HG03565 (cell line): ENCODE data around the gene FREM2.
A peak's percentile ranks its signal among the peaks of the same experiment; 100 is the strongest.

Experiments
- ATAC-seq: cut with Tn5 transposase; IDR thresholded peaks from one replicate; pipeline ENCODE4 v1.9.1; 2021; ENCODE audit warnings: mild to moderate bottlenecking, moderate library complexity; ENCODE audit not compliant: unreplicated experiment

FREM2 gene

GRCh38 chr13:38819596-38819995 is 132.7 kb downstream of the FREM2 start:
- no peak for ATAC-seq

DNA sequence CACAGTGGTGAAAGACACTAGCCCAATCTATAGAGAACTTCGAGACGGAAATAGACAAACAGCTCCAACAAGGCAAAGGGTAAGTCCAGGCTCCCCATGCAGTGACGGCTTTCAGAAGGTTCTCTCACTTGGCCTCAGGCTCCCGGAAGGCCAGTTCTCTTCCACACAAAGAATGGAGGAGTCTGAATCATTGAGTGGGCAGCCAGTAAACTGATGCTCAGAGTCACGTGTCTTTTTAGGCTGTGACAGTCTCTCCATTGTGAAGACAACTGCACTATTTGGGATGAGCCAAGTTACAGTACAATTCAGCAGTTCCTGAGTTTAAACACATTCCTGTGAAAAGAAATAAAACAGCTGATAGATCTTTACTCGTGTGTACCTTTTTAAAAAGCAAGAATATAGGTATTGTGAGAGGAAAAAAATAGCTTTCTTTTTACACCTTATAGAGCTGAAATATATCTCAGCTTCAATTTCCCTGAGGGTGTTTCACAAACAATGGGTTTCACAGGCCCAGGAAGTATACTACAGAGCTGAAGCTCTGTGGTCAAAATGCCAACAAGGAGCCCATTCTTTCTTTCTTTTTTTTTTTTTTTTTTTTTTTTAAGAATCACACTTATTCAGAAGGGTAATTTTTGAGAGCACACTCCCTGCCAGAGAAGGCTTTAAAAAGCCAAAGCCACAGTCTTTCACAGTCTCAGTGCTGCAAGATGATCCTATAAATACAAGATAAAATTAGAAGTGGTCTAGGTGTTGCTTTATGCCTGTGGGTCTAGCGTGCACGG is 135.1 kb downstream of the FREM2 start:
- no peak for ATAC-seq

DNA sequence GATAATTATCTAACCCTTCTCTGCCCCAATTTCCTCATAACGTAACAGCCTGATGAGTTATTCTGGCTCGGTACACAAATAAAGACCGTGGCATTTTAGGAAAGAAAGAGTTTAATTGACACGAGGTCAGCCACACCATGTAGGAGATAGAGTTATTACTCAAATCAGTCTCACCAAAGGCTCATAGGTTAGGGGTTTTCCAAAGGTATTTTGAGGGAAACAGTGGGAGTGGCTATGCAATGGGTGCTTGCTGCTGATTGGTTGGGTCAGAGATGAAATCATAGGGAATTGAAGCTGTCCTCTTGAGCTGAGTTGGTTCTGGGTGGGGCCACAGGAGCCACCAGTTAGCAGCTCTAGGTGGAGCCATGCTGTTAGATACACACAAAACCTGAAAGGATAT is 137.5 kb downstream of the FREM2 start:
- ATAC-seq, result peak; percentile 89

- no peak for ATAC-seq
Measured at GRCh38 chr13:38826182-38826813, 139.4 kb downstream of the FREM2 start.

- ATAC-seq, result no peak
Measured at GRCh38 chr13:38830442-38831045, 143.7 kb downstream of the FREM2 start.

DNA sequence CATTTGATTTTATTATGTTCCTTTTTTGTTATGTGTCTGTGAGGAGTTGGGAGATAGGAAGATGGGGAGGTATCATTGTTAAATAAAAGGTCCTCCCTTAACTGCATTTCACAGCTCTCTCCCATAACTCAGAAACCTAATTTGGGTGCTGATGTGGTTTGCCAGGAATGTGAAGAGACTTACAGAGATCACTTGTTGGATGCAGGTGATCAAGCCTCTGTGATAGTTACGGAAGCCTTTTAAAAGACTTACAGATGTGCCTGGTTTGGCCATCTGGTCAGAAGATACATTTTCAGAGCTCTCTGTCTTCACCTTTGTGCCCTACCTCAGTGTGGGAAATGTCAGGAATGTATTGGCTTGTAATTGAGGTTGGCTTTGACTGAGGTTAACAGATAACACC is 157.7 kb downstream of the FREM2 start:
- no peak for ATAC-seq

GRCh38 chr13:38848360-38848759 is 161.5 kb downstream of the FREM2 start:
- ATAC-seq, result no peak

DNA sequence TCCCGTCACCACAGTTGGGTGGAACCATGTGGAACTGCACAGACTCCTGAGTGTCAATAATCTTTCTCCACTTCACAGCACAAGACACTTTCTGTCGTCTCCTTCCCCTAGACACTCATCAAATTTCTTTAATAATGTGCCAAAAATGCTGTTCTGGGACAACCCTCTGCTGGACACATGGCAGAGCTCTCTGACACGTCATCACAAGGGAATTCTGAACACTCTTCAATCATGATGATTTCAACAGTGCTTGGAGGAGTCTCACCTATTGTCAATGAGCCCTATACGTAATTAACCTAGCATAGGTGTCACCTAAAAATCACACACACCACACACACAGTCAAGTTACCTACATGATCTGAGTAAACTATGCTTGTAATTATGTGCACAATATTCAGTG is 162.4 kb downstream of the FREM2 start:
- no peak for ATAC-seq

DNA sequence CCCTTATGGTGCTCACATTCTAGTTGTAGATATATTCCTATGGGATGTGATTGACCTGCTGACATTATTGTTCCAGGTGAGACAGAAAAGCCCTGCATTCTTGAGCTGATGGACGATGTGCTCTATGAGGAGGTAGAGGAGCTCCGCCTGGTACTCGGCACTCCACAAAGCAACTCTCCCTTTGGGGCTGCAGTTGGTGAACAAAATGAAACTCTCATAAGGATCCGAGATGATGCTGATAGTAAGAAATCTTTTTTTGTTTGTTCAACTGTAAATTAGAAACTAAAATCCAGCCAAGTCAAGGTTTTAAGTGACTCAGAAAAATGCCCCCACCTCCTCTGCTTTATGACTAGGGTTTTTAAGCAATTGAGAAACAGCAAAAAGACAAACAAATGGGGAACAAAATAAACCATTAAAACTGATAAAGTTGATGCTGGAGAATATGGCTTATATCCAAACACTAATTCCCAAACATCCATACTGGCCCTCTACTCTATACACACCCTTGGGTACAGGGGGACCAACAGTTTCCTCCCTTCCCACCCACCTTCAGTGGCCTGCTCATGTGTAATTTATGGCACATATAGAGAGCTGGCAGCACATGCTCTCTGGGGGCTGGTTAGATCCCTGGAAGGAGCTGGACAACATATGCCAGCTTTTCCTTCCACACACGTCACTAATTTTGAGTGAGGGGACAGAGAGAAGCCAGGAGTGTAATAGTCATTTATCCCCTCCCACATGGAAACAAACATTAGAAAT is 164.2 kb downstream of the FREM2 start:
- peak; percentile 73 for ATAC-seq

DNA sequence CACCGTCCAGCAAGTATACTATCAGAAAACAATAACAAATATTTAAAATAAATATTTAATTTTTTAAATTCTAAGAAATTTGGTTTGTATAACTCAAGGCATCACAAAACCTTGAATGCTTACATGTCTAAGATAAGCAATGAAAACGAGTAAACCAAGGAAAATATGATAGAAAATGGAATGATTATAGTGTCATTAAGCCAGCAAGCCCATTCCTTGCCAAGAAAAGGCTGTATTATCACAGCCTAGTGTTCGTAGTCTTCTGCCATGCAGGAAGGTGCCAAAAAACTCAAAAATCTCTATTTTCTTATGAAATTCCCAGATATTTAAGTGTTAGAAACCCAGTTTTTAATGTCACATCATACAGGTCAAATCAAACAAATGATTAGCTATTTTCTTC is 167.3 kb downstream of the FREM2 start:
- ATAC-seq, result no peak

DNA sequence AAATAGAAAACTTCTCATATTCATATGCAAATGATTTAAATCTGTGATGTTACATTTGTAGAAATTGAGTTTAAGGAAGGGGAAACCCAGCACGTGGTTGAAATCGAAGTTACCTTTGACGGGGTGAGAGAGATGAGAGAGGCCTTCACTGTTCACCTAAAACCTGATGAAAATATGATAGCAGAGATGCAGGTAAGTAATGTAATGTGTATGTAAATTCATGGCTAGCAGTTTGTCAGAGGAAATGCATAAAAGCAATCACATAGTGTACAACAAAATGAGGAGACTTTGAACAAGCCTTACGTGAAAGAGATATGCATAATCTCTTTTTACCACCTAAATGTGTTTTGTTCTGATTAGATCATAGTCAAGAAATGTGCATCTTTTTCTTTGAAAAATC is 169.2 kb downstream of the FREM2 start:
- no peak for ATAC-seq

GRCh38 chr13:38862443-38862842 is 175.6 kb downstream of the FREM2 start:
- peak; percentile 44 for ATAC-seq

DNA sequence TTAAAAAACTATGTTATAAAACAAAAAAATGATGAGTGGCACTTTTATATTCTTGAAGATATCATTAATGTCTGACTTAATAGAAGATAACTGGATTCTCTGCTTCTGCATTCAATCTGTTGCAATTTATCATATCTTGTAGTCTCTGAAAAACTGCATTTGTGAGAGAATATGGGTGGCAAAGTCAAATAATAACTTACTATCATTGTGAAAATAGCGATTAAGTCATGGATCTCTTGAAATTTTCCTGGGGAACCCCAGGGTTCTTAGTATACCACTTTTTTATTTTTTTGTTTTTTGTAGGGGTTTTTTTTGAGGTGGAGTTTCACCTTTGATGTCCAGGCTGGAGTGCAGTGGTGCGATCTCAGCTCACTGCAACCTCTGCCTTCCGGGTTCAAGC is 176.7 kb downstream of the FREM2 start:
- ATAC-seq, result no peak

DNA sequence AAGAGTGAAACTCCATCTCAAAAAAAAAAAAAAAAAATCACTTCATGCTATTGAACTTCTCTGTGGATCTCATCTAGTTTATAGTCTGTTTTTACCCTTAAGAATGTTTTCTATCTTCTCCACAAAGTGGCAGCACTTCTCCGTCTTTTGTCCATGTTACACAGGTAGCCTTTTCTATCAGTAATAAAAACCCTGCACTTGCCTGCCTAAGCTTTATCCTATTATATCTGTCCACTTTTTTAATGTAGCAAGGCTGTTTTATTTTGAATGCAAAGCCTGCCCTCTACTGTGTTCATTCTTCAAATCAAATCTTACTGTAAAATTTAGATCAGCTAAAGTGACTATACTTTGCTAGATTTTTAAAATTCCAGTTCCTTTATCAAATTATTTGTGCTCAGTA is 179.8 kb downstream of the FREM2 start:
- no peak for ATAC-seq

DNA sequence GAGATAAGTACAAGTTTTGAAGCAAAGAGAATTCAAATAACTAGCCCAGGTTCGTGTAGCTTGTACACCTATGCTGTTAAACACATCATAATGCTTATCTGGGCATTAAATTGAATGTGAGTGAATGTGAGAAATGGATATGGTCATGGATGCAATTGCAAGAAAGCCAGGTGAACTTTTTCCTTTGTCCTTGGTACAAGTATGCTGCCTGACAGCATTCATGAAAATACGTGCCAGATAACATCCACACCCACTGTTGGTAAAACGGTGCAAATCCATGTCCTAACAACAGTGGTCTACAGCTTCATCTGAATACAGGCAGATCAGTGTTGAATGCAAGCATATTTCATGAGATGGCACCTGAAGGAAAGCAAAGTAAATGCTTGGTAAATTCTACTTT is 181.5 kb downstream of the FREM2 start:
- no peak for ATAC-seq

DNA sequence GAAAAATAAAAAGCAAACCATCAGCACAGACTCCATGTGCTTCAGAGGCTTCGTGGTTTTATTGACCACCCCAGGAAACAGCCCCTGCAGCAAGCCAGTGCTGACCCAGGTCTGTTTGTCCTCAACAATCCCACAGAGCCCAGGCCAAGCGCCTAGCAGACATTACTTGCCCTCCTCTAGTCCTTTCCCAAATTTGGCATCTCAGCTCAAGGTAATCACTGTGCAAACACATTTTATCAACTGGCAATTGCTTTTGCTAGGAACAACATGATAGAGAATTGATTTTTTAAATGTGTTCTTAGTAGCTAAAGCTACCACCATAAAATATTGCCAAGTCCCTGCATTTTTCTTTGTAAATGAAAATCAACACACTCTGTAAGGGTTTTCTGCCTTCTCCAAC is 182.0 kb downstream of the FREM2 start:
- no peak for ATAC-seq

DNA sequence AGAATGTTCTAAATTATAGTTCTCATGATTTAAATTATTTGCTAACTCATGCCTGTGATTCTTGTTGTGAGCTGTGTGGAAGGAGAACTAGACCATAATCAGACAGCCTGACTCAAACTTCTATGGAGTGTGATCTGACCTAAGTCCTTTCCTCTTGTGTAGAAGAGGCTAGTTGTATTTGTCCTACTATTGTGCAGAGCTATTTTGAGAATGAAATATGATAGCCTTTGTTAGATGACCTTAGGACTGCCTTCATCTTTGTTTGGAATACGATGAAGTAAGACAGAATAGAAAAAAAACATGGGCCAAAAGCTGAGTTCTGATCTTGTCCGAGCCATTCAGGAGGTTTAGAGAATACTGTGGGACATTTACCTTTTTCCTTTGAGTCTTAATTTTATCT is 184.4 kb downstream of the FREM2 start:
- no peak for ATAC-seq

DNA sequence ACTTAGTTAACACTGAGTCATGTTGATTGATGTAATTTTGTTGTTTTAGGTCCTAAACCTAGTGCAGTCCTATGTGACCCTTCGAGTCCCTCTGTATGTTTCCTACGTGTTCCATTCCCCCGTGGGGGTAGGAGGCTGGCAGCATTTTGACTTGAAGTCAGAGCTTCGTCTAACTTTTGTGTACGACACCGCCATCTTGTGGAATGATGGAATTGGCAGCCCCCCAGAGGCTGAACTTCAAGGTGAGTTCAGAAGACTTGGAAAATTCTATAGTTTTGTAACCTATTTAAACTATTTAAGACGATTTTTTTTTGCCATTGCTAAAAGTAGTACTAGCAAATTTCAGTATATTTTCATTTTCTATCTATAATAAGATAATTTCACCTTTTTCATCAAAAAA is 185.8 kb downstream of the FREM2 start:
- ATAC-seq, result peak; percentile 60

- no peak for ATAC-seq
Measured at GRCh38 chr13:38875186-38875875, 188.5 kb downstream of the FREM2 start.

DNA sequence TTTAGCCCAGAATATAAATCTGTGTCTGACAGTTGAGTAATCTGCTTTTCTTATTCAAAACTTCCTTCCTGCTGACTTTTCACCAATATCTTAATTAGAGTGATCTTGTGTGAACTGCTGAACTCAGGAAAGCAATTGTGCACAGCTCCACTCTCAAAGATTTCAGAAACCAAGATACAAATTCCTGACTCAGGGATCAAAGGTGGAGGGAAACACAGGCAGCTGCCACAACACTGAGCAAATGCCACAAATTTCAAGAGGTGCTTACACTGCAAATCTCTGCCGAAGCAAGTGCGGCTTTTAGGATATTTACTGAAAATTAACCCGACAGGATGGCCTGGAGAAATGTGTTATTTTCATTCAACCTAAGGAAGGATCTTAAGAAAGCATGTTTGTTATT is 192.4 kb downstream of the FREM2 start:
- no peak for ATAC-seq

DNA sequence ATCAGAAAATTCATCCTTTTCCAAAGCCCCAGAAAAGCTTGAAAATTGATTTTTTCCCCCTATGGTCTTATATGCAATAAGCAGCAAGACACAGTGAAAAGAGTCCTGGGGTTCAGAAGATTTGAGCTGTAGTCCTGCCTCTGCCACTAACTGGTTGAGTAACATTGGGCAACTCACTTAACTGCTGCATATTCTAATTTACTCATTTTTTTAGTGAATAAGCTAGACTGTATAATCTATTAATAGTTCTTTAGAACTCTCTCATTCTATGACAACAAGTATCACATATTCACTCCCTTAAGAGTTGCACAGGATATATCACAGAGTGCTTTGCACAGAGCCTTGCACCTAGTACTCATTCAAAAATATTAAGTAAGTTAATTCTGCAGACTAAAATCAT is 192.9 kb downstream of the FREM2 start:
- ATAC-seq, result no peak
